HS-27A (cell line): ENCODE results near the gene MYBBP1A.

Experiments used
- DNase-seq: peaks from one replicate; pipeline ENCODE4 v3.0.0-alpha.2; 2012; ENCODE audit warnings: low read depth, missing footprints

Gene MYBBP1A

DNA sequence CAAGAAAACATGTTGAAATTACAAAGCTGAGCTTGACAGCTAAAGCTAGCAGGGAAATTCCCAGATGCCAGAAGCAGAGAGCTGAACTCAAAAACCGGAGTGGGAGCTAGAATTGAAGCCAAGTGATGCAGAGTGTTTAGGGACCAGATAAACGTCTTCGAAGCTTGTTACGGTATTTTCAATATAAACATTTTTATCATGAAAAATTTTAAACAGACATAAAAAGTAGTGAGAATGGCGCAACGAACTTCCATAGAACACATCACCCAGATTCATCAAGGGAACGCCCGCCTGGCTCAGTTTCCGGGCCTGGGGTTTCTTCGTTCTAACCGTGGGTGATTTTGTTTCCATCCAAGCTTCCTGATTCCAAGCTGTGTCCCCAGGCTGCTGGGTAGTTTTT is 38.4 kb downstream of the MYBBP1A start:
- no peak for DNase-seq

DNA sequence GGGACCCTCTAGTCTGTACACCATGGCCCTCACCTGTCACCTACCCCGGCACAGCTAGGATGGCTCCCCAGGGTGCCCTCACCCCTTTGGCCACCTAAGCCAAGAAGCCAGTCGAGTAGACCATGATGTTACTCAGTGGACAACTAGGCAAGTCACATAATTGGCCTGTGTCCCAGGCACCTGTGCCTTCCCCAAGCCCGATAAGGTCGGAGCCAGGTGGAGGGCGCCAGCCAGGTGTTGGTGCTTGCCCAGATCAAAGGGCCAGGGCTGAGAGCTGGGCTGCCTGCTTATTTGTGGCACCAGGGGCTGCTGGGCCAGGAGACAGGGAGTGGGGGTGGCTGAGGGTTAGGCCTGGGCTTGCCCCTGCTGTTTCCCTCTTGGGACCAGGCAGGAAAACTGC is 39.7 kb downstream of the MYBBP1A start:
- no peak for DNase-seq

DNA sequence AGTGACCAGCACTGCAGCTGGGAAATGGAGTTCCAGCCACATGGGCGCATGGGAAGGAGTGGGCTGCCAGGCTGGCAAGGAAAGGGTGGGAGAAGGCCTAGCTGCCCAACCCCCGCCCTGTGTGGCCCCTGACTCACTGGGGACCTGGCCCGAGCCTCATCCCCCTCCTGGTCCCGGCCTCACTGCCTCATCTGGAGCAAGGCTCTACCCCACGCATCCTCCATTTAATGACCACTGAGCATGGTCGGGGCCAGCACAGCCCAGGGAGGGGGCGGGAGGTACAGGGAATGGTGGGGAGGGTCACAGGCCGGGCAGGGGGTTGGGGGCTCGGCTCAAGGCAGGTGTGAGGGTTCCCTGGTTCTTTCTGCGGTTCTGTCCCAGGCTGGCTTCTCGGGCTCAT is 40.4 kb downstream of the MYBBP1A start:
- no peak for DNase-seq

DNA sequence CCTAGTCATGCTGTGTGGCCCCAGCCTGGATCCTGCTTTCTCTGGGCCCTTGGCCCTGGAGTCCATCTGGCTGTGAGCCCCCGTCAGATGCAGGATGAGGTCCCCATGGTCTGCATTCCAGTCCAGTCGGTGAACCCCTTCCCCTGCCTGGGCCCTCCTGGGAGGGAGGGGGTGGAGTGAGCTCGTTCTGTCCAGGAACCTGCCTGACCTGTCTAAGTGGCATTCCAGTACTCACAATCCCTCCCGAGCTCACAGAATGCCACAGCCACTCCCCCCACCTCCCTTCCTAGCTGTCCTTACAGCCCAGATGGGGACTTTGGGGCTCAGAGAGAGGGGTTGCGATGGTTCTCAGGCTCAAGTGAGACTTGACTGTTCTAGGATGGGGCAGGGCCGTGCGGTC is 41.0 kb downstream of the MYBBP1A start:
- DNase-seq: no peak

- DNase-seq: no peak
These were observed 41.8 kb downstream of the MYBBP1A start for GRCh38 chr17:4513113-4514032.

DNA sequence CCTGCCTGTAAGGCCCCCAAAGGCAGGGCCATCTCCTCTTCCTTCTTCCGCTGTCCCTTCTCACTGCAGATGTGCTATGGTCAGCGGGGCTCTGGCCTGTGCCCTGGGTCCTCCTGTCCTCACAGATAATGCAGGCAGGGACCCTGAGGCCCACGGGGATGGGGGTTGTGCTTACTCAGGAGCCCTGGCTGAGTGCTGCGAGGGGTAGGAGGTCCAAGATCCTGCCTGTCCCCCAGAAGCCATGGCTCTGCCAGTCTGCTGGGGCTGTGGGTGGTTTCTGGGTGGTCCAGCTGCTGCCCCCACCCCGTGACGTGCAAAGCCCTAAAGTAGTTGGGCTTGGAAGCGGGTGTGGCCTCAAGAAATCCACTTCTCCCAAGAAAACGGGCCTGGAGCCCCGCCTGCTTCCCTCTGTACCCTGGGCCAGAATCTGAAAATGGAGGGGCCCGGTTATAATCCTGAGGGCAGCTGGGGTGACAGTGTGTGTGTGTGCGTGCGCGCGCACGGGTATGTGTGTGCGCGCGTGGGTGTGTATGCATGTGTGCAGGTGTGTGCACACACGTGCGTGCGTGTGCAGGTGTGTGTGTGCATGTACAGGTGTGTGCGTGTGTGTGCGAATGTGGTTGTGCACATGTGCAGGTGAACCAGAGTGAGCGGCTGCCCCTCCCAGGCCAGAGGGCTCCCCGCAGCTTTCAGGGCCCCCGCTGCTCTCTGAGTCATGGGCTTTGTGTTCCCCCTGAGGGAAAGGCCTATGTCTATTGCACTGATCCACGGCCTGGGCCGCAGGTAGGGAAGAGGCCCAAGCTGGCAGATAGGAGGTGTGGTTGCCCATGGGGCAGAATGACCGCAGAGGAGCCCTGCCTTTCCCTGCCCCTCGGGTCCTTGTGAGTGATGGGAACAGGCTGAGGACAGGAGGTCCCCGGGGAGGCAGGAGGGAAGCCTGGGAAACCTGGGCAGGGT is 42.8 kb downstream of the MYBBP1A start:
- no peak for DNase-seq

- DNase-seq: no peak
These were observed 43.8 kb downstream of the MYBBP1A start for GRCh38 chr17:4511199-4511932.

DNA sequence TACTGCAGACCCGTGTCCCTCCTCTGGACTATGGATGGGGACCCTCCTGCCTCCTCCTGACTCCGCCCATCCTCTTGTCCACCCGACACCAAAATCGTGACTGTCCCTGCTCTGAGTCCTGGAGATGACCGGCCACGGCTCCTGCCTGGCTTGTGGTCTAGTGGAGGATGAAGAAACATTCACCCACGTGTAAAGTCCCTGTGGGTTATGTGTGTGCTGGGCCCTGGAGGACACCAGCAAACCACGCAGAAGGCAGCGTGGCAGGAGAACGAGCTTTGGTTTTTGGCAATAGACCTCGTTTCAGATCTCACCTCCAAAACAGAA is 44.6 kb downstream of the MYBBP1A start:
- DNase-seq: no peak

DNA sequence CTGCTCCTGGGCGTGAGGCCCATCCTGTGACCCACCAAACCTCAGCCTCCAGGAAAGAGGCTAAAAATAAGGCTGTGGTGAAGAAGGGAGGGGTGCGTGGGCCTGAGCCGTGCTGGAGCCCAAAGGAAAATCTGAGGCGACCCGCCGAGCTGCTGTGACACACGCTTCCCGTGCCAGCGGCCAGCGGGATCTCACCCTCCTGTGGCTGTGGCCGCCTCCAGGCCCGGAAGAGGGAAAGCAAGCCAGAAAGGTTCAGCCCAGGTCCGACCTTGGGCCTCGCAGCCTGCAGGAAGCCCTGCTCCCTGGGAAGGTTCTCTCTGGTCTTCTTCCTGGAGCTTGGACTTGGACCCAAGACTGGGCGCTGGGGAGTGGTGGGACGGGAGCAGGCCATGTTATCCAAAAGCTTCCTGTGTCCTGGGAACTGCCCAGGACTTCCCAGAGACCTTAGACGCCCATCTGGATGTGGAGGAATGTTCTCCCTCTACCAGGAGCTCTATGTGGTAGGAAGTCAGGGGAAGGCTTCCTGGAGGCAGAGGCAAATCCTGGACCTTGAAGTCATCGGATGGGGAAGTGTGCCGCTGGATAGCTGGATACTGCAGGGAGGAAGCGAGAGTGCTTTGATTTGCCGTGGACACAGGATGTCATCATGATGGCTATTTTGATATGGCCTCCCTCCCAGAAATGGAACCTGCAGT is 45.1 kb downstream of the MYBBP1A start:
- no peak for DNase-seq

DNA sequence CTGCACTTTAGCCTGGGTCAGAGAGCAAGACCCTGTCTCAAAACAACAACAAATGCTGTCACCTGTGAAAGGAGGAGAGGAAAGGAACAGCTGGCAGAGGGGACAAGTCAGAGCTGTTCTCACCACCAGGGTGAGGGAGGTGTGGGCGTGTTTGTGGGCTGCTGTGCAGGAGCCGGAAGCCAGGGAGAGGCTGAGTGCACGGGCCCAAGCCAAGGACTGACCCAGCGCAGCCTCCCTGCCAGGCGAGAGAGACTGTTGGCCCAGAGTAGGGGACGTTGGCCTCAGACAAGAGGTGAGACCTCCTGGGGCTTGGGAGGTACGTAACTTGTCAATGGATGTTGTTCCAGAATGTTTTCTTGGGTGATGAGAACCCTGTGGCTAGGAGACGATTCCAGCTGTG is 45.8 kb downstream of the MYBBP1A start:
- no peak for DNase-seq

GRCh38 chr17:4508207-4508606 is 47.0 kb downstream of the MYBBP1A start:
- no peak for DNase-seq

GRCh38 chr17:4507361-4508111 is 47.6 kb downstream of the MYBBP1A start:
- DNase-seq: no peak

DNA sequence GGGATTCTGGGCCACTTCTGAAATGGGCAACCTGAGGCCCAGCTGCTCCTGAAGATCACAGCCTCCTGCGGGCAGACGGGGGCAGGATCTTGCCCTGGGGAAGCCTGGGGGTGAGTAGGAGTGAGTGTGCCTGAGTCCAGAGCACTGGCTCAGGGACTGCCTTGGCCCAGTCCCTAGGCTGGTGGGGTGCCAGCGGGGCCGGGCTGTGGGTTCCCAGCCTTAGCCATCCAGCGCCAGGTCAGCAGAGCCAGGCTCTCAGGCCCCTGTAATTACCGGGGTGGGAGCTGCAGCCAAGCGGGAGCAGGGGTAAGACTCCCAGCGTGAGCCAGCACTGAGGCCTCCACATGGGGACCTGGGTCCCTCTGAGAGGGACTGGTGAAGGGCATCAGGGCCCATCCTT is 48.3 kb downstream of the MYBBP1A start:
- DNase-seq: no peak

DNA sequence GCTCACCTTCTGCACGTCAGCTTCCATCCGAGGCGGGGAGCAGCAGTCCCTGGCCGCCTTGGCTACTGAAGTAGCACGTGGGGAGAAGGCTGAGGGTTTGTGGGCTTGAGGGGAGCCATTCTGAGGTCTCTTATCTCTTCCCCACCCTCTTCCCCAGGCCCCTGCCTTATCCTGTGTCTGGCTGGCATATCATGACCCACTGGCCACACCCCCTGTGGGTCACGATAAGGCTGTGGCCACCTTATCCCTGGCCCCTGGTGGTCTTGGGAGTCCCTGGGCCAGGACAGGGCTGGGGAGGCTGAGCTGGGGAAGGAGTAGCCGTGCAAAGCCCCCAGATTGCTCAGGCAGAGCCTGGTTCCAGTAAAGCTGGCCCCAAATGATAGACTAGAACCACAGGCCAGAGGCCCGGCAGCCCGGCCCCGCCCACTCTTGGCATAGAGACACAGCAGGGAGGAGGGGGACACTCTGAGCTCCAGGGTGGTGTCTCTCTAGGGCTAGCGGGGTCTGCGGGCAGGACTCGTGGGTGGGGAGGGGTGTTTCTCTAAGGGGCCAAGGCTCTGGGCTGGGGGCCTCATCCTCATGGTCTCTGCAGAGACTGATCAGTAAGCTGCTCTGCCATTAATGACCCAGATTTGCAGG is 48.9 kb downstream of the MYBBP1A start:
- DNase-seq: no peak

DNA sequence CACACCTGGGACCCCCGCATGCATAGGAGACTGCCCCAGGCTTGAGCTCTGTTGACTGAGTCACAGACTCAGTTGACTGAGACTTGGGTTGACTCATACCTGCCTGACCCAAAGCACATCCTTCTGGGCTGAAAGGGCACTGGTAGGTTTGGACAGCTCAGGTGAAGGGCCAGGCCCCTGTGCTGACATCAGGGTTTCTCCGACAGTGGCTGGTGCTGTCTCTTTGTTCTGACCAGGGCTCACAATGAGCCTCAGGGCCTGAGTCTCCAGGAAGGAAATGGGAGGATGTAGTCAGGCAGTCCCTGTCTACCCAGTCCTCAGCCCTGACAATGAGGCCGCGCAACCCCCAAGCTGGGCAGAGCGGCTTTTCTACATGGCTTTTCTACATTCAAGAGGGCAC is 50.0 kb downstream of the MYBBP1A start:
- DNase-seq: no peak

GRCh38 chr17:4504188-4504587 is 51.0 kb downstream of the MYBBP1A start:
- DNase-seq: no peak

DNA sequence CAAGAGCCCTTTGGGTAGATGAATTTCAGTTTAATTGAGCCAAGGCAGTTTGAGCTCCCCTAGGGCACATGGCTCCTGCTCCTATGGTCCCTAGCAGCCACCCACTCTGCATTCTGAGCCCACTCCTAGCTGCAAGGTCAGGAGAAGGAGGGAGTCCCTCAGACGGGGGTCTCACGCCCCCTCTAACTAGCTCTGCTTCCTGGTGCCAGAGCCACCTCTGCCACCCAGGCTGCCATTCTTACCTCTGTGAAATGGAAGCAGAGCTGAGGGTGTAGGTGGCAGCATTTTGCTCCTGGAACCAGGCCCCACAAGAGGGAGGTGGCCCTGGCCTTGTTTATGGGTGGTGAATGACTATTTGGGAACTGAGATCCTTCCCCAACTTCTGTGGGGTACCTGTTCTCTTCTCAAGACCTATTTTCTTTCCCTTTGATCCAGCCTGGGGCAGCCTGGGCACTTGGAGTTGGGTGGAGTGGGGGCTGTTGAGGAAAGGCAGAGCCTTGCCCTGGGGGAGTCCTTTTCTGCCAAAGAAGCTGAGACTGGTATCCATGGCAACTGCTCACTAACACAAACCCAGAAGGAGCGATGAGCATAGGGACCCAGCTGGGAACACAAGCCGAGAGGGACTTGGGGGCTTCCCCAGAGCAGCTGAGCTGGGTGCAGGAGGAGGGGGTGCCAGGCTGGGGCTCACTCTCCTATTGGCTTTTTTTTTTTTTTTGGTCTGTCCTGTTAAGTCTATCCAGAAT is 51.7 kb downstream of the MYBBP1A start:
- no peak for DNase-seq

- DNase-seq: no peak
These were observed 52.6 kb downstream of the MYBBP1A start for GRCh38 chr17:4502466-4503154.

GRCh38 chr17:4501295-4501949 is 53.8 kb downstream of the MYBBP1A start:
- no peak for DNase-seq
